Right hindlimb (tissue), 1 donor: ENCODE results near the gene TRIO.

Experiments
- DNase-seq: peaks from one replicate; pipeline ENCODE4 v3.0.0-alpha.2; 2018

Gene TRIO

GRCh38 chr5:14250748-14251701, 107.9 kb downstream of the TRIO start:
- DNase-seq, result no peak

- no peak for DNase-seq
Measured at GRCh38 chr5:14251733-14252132, 108.6 kb downstream of the TRIO start.

- DNase-seq, result no peak
Measured at GRCh38 chr5:14252793-14253192, 109.7 kb downstream of the TRIO start.

- no peak for DNase-seq
Measured at GRCh38 chr5:14254686-14255085, 111.5 kb downstream of the TRIO start.

GRCh38 chr5:14256026-14256690, 113.0 kb downstream of the TRIO start:
- DNase-seq, result no peak

- no peak for DNase-seq
Measured at GRCh38 chr5:14256756-14257393, 113.7 kb downstream of the TRIO start.

GRCh38 chr5:14257995-14258403, 114.9 kb downstream of the TRIO start:
- no peak for DNase-seq

GRCh38 chr5:14258840-14259239, 115.7 kb downstream of the TRIO start:
- no peak for DNase-seq

- no peak for DNase-seq
Measured at GRCh38 chr5:14260637-14261036, 117.5 kb downstream of the TRIO start.

GRCh38 chr5:14261235-14261634, 118.1 kb downstream of the TRIO start:
- no peak for DNase-seq

- DNase-seq, result no peak
Measured at GRCh38 chr5:14261856-14262611, 118.9 kb downstream of the TRIO start.

GRCh38 chr5:14263113-14263512, 120.0 kb downstream of the TRIO start:
- DNase-seq, result no peak

GRCh38 chr5:14263699-14264098, 120.6 kb downstream of the TRIO start:
- DNase-seq, result no peak

GRCh38 chr5:14264605-14265316, 121.6 kb downstream of the TRIO start:
- DNase-seq, result peak; percentile 94

- DNase-seq, result no peak
Measured at GRCh38 chr5:14265570-14265969, 122.4 kb downstream of the TRIO start.

GRCh38 chr5:14266171-14266570, 123.0 kb downstream of the TRIO start:
- DNase-seq, result no peak

- DNase-seq, result no peak
Measured at GRCh38 chr5:14266686-14267085, 123.5 kb downstream of the TRIO start.

GRCh38 chr5:14267166-14267838, 124.2 kb downstream of the TRIO start:
- no peak for DNase-seq

GRCh38 chr5:14267991-14268708, 125.0 kb downstream of the TRIO start:
- DNase-seq, result no peak

- DNase-seq, result peak; percentile 21
Measured at GRCh38 chr5:14268738-14269137, 125.6 kb downstream of the TRIO start.

GRCh38 chr5:14269395-14269794, 126.3 kb downstream of the TRIO start:
- DNase-seq, result no peak
